Measurements from ENCODE around the gene PPME1.

DNA sequence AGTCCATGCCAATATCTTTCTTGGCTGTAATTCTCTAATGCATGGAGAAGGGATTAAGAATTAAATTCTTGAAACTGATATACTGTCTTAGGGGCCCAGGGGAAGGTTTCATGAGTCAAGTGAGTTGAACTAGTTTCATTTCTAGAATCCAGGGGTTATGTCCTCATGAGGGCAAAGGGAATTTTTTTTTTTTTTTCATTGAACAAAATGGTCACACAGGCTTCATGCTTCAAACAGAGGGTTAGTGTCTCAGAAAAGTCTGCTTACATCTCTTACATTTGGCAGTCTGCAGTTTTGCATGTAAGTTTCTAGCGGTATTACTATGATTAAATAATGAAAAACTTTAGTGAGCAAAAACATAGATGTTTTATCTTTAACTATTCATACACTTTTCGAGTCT, 32.9 kb downstream of the PPME1 start:
- TF ChIP-seq SP1 (IDR thresholded peaks at IDR 0.05) (no peak), TARDBP (IDR thresholded peaks at IDR 0.05) (no peak), FOXK2 (IDR thresholded peaks at IDR 0.05) (no peak), HDGF (IDR thresholded peaks at IDR 0.05; ENCODE audit: borderline replicate concordance) (no peak), SUZ12 (IDR thresholded peaks at IDR 0.05) (no peak), BHLHE40 (IDR thresholded peaks at IDR 0.05; ENCODE audit: borderline replicate concordance) (no peak), FOXA1 (IDR thresholded peaks at IDR 0.05) (no peak), ARNT (IDR thresholded peaks at IDR 0.05) (no peak), NFRKB (IDR thresholded peaks at IDR 0.05) (no peak), ZNF384 (IDR thresholded peaks at IDR 0.05) (no peak), ELF4 (IDR thresholded peaks at IDR 0.05) (no peak), LEF1 (IDR thresholded peaks at IDR 0.05; ENCODE audit: borderline replicate concordance) (no peak), FOXM1 (IDR thresholded peaks at IDR 0.05; ENCODE audit: borderline replicate concordance) (no peak)
- TF ChIP-seq, protein P1, sequence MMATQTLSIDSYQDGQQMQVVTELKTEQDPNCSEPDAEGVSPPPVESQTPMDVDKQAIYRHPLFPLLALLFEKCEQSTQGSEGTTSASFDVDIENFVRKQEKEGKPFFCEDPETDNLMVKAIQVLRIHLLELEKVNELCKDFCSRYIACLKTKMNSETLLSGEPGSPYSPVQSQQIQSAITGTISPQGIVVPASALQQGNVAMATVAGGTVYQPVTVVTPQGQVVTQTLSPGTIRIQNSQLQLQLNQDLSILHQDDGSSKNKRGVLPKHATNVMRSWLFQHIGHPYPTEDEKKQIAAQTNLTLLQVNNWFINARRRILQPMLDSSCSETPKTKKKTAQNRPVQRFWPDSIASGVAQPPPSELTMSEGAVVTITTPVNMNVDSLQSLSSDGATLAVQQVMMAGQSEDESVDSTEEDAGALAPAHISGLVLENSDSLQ (IDR thresholded peaks at IDR 0.05) = no peak
